A549 (cell line): ENCODE results near the gene EPB41L5. TPM values are rescaled to one million over a fixed set of nuclear protein-coding genes. Genes with fewer than 3 reads are reported as not detected.
A peak's percentile ranks its signal among the peaks of the same experiment; 100 is the strongest.

Experiments
- ATAC-seq, 2 experiments: fragments of 200-7000 bp in 1 of 2; fragments of >200 bp in 1 of 2; cut with Nextera tagmentation in 1 of 2; cut with Tn5 transposase in 1 of 2; 3 replicates each; pipeline versions ENCODE4 v1.8.0 to v1.9.1; 2018 to 2020; ENCODE audit warnings: mild to moderate bottlenecking in 1 of 2, moderate library complexity in 1 of 2
- CTCF ChIA-PET: fragments of 300-600 bp; sonication (Branson Sonifier 250); formaldehyde crosslinking; extraction: SDS; loops from one replicate; lab custom pipeline; 2021; ENCODE audit warnings: antibody characterized with exemption, inconsistent platforms; lab: Yijun Ruan, JAX
- POLR2A ChIA-PET: fragments of 350-600 bp; formaldehyde crosslinking; extraction: SDS; loops from one replicate; lab custom pipeline; 2021; ENCODE audit warnings: antibody characterized with exemption, inconsistent platforms; lab: Yijun Ruan, JAX
- DNase-seq, 2 experiments: peaks; one replicate each; pipeline versions ENCODE4 v3.0.0 to v3.0.0-alpha.2; 2011 to 2016; ENCODE audit warnings: low read depth in 1 of 2, low spot score in 1 of 2
- FAIRE-seq: peaks from 2 replicates; lab custom pipeline; 2011; peaks lifted over from hg19 to GRCh38; lab: Jason Lieb, UNC
- H3K27ac ChIP-seq, 2 experiments: fragments of >200 bp; sonication (Bioruptor Twin); formaldehyde crosslinking; 3 replicates each; pipeline ENCODE4 v1.5.1; 2016 to 2017
- H3K4me1 ChIP-seq: fragments of >200 bp; sonication (Bioruptor Twin); formaldehyde crosslinking; 3 replicates; pipeline ENCODE4 v1.6.1; 2016
- H3K4me2 ChIP-seq: fragments of >200 bp; sonication (Bioruptor Twin); formaldehyde crosslinking; 3 replicates; pipeline ENCODE4 v1.6.1; 2016
- H3K4me3 ChIP-seq: fragments of >200 bp; sonication (Bioruptor Twin); formaldehyde crosslinking; 3 replicates; pipeline ENCODE4 v1.5.1; 2016
- H3K9me3 ChIP-seq: fragments of >200 bp; sonication (Bioruptor Twin); formaldehyde crosslinking; 3 replicates; pipeline ENCODE4 v1.6.1; 2016
- BHLHE40 ChIP-seq: IDR thresholded peaks from 2 replicates; pipeline ENCODE4 v1.6.1; 2012; ENCODE audit warnings: low read depth, low read length, inconsistent platforms
- CBX2 ChIP-seq: fragments of 200-600 bp; sonication (generic); IDR thresholded peaks from 2 replicates; pipeline ENCODE4 v1.6.1; 2016; ENCODE audit warnings: low read depth, mild to moderate bottlenecking, borderline replicate concordance
- ESRRA ChIP-seq: fragments of 150-350 bp; IDR thresholded peaks from 2 replicates; pipeline ENCODE4 v1.6.1; 2014; ENCODE audit warnings: mild to moderate bottlenecking, low read length, borderline replicate concordance
- FOSB ChIP-seq: fragments of 250-450 bp; sonication (Bioruptor Pico); IDR thresholded peaks from 2 replicates; pipeline ENCODE4 v1.5.0; 2020; ENCODE audit warnings: mild to moderate bottlenecking, moderate library complexity
- JUN ChIP-seq, 2 experiments: fragments of >200 bp; sonication (Bioruptor Twin); formaldehyde crosslinking; IDR thresholded peaks; 2 replicates in 1 of 2; 3 replicates in 1 of 2; pipeline ENCODE4 v1.6.1; 2016 to 2017
- KDM1A ChIP-seq: fragments of 200-600 bp; sonication (generic); IDR thresholded peaks from 2 replicates; pipeline ENCODE4 v1.6.1; 2016; ENCODE audit warnings: low read depth, mild to moderate bottlenecking
- MYC ChIP-seq: IDR thresholded peaks from 2 replicates; pipeline ENCODE4 v1.6.1; 2012; ENCODE audit warnings: mild to moderate bottlenecking, inconsistent platforms, low read length, improper control_type of control experiment, borderline replicate concordance
- NR3C1 ChIP-seq: fragments of >200 bp; sonication (Bioruptor Twin); formaldehyde crosslinking; IDR thresholded peaks from 3 replicates; pipeline ENCODE4 v1.6.1; 2017
- POLR2AphosphoS2 ChIP-seq: conservative IDR thresholded peaks from 2 replicates; pipeline ENCODE4 v1.6.1; 2012; ENCODE audit warnings: low read length, improper control_type of control experiment, inconsistent platforms
- RAD21 ChIP-seq, 2 experiments: fragments of >200 bp in 1 of 2; sonication (Bioruptor Twin) in 1 of 2; formaldehyde crosslinking in 1 of 2; IDR thresholded peaks in 1 of 2; conservative IDR thresholded peaks in 1 of 2; 2 replicates in 1 of 2; 3 replicates in 1 of 2; pipeline ENCODE4 v1.6.1; 2012 to 2018; ENCODE audit warnings: inconsistent platforms in 1 of 2
- RFX5 ChIP-seq: fragments of 450-650 bp; IDR thresholded peaks from 2 replicates; pipeline ENCODE4 v1.7.1; 2014; ENCODE audit warnings: antibody characterized with exemption, mild to moderate bottlenecking, moderate library complexity
- RNF2 ChIP-seq: fragments of 200-600 bp; sonication (generic); IDR thresholded peaks from 2 replicates; pipeline ENCODE4 v1.6.1; 2016; ENCODE audit warnings: low read depth, mild to moderate bottlenecking, antibody characterized with exemption, moderate library complexity, borderline replicate concordance
- SMC3 ChIP-seq: fragments of >200 bp; sonication (Bioruptor Twin); formaldehyde crosslinking; IDR thresholded peaks from 3 replicates; pipeline ENCODE4 v1.6.1; 2018; ENCODE audit warnings: inconsistent platforms
- TP53 ChIP-seq: fragments of 250-450 bp; sonication (Bioruptor Pico); IDR thresholded peaks from 2 replicates; pipeline ENCODE4 v1.5.0; 2021; ENCODE audit warnings: mild to moderate bottlenecking, moderate library complexity
- WGBS: methylation state at CpG from one replicate; pipeline ENCODE4 v1.1.6; 2017; ENCODE audit errors: missing lambda C conversion rate; 5-methylcytosine and 5-hydroxymethylcytosine counted together
- polyA plus RNA-seq, 4 experiments: library from polyadenylated mRNA; depleted of rRNA in 3 of 4; stranded (reverse); fragments of >200 nt; fragmentation: RNase III in 1 of 4; extraction: RNeasy Plus Mini Kit Qiagen cat#74134 plus additional on column Dnase treatment in 1 of 4; gene quantifications; 2 replicates in 3 of 4; 3 replicates in 1 of 4; pipeline ENCODE4 v1.2.3, GENCODE V29; 2011 to 2017
- TF ChIP-seq, protein P1 (sequence below): IDR thresholded peaks from 2 replicates; pipeline ENCODE4 v1.6.1; 2012
- TF ChIP-seq, protein P2 (sequence below): fragments of >200 bp; sonication (Bioruptor Twin); formaldehyde crosslinking; IDR thresholded peaks from 3 replicates; pipeline ENCODE4 v1.6.1; 2016

The EPB41L5 gene
- polyA plus RNA-seq, 2 of the 4 experiments (the other 2 are of a cell fraction), result 5.8 to 33.0 TPM

DNA sequence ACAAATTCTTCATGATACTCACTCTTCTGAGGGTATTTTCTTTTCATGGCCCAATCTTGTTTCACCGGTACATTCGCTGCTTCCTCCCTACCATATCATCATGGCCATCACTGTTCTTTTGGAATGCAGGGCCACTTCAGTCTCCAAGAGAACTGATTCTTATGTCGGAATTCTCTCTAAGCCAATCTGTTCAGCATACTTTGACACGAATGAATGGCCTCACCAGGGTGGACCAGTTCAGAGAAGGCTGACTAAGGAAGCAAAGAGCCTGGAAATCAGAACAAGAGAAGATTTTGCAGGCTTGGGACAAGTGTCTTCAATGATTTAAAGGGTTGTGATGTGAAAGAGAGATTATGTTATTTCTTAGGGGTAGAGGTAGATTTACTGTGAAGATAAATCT, 5.0 kb upstream of the EPB41L5 start:
- POLR2A ChIA-PET, result no interaction called here
- peaks cover 6% of the 10 kb centered on the region; the same call in 1 of the 3 replicates for H3K4me1 ChIP-seq
- WGBS, result 96% methylated on average over 4 of the region's 4 CpGs
- CTCF ChIA-PET, result interaction anchor here (1.5 kb wide), 1 partner anchor 10 kb away, joined by 3 read pairs; no protein-coding TSS in a partner anchor
- no peak for DNase-seq
- no peaks in the 10 kb centered on the region for H3K9me3 ChIP-seq
- no peak overlapping the region for H3K27ac ChIP-seq
- no peak overlapping the region for H3K4me2 ChIP-seq
- no peak for ATAC-seq
- TF ChIP-seq CBX2 (no peak), BHLHE40 (no peak), POLR2AphosphoS2 (no peak), FOSB (CRISPR knock-in tag) (no peak), TP53 (no peak), RAD21 (conservative IDR thresholded peaks at IDR 0.05 in 1 of 2, IDR thresholded peaks at IDR 0.05 in 1 of 2) (no peak)
- TF ChIP-seq, protein P1, sequence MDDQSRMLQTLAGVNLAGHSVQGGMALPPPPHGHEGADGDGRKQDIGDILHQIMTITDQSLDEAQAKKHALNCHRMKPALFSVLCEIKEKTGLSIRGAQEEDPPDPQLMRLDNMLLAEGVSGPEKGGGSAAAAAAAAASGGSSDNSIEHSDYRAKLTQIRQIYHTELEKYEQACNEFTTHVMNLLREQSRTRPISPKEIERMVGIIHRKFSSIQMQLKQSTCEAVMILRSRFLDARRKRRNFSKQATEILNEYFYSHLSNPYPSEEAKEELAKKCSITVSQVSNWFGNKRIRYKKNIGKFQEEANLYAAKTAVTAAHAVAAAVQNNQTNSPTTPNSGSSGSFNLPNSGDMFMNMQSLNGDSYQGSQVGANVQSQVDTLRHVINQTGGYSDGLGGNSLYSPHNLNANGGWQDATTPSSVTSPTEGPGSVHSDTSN, result no peak
- H3K4me3 ChIP-seq, result no peak overlapping the region
- no peak for FAIRE-seq

DNA sequence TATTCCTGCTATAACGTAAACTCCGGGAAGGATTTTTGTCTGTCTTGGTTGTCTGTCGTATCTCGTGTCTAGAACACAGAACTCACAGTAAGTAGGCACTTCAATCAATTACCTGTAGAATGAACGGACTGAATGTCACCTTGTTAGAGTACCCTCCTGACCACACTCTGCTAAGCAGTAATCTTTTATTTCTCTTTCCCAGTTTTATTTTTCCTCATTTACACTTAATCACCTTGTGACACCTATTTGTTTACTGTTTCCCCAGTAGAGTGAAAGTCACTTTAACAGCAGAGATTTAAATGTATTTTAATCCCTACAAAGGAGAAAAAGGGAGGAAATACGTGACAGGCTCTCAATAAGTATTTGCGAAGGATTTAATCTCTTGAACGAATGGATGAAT, 514 bp upstream of the EPB41L5 start:
- Histone ChIP-seq H3K4me1 (peaks cover 24% of the 10 kb centered on the region), H3K4me3 (peak overlapping the region; percentile 83), H3K4me2 (peak overlapping the region; percentile 81), H3K9me3 (no peaks in the 10 kb centered on the region), H3K27ac (peak overlapping the region; percentile 79 to 93)
- TF ChIP-seq RNF2 (peak; percentile 68; the same call in 1 of the 2 replicates), NR3C1 (no peak)
- CTCF ChIA-PET, result interaction anchor here (2.1 kb wide), 1 partner anchor 12 kb away, joined by 7 read pairs; no protein-coding TSS in a partner anchor
- FAIRE-seq (no peak), ATAC-seq (0 out of 6 replicates have a peak, but pooled peaks of 1 of the 2 experiments have one; percentile 1), DNase-seq (no peak)
- 41% methylated on average over 8 of the region's 8 CpGs for WGBS
- POLR2A ChIA-PET, result interaction anchor here (0.7 to 1.0 kb wide), 3 partner anchors 16 to 184 kb away, joined by 3 read pairs; no protein-coding TSS in a partner anchor

DNA sequence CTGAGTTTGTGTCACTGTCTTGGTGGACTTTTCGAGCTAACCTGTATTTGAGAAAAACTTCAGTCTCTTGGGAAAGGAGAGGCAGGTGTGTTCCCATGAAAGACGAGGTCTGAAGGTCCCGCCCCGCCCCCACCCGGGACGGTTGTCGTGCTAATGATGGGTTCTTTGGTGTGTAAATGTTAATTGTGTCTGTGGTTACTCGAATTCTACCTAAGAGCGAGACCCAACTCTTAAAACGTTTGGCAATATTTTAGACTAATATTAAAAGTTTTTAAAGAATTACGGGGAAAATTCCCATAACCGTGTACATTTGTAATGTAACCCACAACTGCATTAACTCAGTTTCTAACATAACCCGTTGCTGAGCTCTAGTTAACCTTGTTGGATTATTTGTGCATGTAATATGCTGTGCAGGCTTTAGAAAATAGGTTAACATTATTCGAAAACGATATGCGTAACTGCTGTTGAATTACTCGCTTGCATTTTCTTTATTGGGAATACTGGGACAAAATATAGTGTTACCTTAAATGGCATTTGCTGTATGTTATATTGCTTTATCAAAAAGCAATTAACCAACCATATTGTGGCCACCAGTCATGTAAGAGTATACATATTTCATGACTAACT, 833 bp downstream of the EPB41L5 start:
- WGBS, result 32% methylated on average over 17 of the region's 17 CpGs
- H3K9me3 ChIP-seq, result no peaks in the 10 kb centered on the region
- H3K4me2 ChIP-seq, result peak overlapping the region; percentile 88
- POLR2A ChIA-PET, result no interaction called here
- peak overlapping the region; percentile 79 to 93 for H3K27ac ChIP-seq
- H3K4me1 ChIP-seq, result peaks cover 28% of the 10 kb centered on the region
- no peak; a peak in 1 of 6 replicates for ATAC-seq
- peak overlapping the region; percentile 83 for H3K4me3 ChIP-seq
- TF ChIP-seq JUN (IDR thresholded peaks at IDR 0.05) (no peak), MYC (no peak), RNF2 (no peak), ESRRA (no peak), RFX5 (no peak), KDM1A (no peak), SMC3 (no peak)
- TF ChIP-seq, protein P2, sequence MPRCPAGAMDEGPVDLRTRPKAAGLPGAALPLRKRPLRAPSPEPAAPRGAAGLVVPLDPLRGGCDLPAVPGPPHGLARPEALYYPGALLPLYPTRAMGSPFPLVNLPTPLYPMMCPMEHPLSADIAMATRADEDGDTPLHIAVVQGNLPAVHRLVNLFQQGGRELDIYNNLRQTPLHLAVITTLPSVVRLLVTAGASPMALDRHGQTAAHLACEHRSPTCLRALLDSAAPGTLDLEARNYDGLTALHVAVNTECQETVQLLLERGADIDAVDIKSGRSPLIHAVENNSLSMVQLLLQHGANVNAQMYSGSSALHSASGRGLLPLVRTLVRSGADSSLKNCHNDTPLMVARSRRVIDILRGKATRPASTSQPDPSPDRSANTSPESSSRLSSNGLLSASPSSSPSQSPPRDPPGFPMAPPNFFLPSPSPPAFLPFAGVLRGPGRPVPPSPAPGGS, result no peak
- TF ChIP-seq, all 56 proteins: peak for 0
- CTCF ChIA-PET, result interaction anchor here (1.2 kb wide), 1 partner anchor 311 kb away, joined by 3 read pairs; no protein-coding TSS in a partner anchor
- no peak for DNase-seq
- FAIRE-seq, result no peak
